ENCODE data around the gene NRG3.

NRG3 gene

DNA sequence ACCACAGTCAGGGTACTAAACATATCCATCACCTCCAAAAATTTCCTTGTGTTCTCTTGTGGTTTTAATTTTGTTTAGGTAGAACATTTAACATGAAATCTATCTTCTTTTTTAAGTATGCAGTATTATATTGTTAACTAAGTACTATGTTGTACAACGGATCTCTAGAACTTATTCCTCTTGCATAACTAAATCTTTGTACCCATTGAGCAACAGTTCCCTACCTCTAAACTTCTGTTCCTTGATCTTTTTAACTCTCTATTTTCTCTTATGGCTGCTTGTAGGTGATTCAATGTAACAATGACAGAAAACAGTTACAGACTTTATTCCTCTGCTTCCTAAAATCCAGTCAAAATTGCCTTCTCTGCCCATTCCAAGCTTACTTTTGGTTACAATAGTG lies 9.9 kb downstream of the NRG3 start:
- DNase-seq (ENCODE audit: low read depth in 3 of 3): no peak

DNA sequence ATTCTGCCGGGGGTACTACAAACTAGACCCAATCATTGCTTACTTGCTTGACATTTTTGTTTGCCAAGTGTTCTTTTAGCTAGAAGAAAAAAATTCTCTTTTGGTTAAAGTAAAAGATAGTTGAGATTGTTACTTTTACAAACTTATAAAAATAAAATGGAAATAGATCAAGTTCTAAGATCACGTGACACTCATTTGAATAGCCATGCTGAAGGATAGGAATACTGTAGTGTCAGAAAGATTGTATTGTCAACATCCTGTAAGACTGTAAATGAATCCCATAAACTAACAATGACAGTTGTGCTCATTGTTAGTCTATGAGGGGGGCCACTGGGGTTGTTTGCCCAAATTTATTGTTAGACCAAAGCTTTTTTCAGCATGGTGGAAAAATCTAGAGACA lies 10.5 kb downstream of the NRG3 start:
- no peak for DNase-seq (ENCODE audit: low read depth in 3 of 3)

DNA sequence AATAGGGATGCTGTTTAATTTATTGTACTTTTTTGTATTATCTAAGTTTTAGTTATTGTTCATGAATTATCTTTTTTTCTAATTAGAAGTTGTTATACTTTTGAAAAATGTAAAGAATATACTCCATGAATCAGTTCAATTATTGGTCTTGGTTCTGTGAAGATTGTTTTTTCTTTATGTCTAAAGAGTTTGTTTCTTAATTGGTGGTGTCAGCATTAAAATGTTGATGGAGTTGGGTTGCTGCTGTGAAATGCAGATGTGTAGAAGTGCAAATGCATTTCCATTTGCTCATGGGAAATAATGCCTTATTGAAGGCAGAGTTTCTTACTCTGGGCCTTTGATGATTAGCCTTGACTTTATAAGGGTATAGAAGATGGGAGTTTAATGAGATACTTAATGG lies 11.9 kb downstream of the NRG3 start:
- no peak for DNase-seq (ENCODE audit: low read depth in 3 of 3)

DNA sequence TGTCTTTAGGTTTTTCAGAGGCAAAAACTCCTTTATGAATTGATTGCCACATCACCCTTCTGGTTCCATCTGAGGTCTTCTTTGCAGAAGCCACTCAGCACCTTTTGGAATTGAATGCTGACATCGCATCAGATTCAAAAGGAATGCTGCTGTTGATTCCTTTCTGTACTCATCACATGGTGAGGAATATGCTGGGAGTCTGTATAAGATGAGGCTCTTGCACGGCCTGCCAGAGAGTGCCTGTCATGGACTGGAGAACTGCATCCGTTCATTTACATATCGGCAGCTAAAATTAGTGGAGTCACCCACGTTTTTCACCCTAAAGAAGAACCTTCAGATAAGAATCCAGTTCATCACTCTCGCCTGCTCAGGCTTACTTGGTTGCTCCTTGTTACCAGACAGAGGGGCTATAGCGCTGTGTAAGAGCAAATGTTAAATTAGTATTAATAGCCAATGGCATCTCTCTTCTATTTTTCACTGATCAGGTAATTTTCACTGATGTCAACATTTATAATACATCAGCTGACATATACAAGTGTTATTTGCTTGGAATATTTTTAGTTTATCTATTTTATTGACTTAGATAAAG lies 14.3 kb downstream of the NRG3 start:
- DNase-seq (ENCODE audit: low read depth in 3 of 3): no peak

DNA sequence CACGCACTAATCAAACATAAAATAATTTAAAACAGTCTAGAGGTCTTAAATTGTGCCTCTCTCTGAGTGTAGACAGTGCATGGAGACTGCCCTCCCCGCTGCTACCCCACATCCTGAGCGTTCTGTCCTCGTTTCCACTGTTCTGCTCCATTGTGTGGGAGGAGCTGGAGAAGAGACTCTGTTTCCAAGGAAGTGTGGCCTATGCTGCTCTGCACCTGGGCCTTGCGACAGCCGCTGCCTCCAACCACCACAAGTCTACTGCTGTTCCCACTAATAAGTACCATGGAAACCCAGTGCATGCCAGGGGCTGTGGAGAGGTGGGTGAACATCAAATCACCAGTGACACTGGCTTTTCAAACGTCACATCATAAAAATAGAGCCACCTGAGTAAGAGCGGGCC lies 19.6 kb downstream of the NRG3 start:
- no peak for DNase-seq (ENCODE audit: low read depth in 3 of 3)

DNA sequence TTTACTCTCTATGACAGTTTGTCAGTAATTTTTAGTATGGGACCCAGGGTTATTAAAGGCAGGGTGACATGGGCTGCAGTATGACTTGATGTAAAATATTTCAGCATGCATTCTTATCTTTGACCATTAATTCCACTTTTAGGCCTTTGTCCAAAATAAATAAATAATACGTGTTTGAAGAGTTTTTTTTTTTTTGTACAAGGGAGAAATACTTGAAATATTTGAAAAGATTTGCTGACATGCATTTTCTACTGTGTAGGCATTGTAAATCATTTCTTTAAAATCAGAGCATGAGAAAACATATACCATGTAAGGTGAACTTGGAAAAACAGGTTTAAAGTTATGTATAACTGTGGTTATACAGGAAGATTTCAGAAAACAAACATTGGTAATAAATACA lies 23.5 kb downstream of the NRG3 start:
- no peak for DNase-seq (ENCODE audit: low read depth in 3 of 3)

DNA sequence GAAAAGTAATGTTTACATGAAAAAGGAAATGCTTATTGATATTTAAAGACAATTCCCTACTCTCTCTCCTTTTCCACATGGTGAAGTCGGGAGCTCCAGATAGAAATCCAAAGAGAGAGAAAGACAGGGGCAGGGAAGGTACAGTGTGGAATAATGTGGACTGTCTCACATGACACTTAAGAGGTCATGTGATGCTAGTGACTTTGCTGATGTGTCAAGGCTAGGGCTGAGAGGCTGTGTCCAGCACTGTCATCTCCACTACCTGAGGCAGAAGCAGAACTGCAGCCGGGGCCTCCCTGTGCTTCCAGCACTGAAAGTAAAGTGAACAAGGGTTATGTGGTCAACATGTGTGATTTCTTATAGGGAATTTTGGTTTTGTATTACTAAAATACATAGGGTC lies 26.0 kb downstream of the NRG3 start:
- no peak for DNase-seq (ENCODE audit: low read depth in 3 of 3)

DNA sequence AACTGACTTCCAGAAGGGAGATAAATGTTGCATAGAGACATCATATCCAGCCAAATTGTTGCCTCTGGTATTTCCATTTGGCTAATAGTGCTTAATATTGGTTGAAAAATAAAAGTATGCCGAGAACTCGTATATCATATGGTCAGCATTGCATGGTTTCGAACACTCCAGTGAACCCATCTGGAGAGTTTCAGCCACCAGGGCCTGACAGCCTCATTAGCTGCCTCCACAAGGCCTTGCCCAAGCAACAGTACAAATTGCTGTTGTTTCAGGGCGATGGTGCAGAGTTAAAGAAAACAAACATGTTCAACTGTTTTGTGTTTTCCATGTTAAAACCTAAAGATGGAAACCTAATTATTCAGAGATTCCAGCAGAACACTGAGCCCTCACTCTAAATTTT lies 28.5 kb downstream of the NRG3 start:
- no peak for DNase-seq (ENCODE audit: low read depth in 3 of 3)

DNA sequence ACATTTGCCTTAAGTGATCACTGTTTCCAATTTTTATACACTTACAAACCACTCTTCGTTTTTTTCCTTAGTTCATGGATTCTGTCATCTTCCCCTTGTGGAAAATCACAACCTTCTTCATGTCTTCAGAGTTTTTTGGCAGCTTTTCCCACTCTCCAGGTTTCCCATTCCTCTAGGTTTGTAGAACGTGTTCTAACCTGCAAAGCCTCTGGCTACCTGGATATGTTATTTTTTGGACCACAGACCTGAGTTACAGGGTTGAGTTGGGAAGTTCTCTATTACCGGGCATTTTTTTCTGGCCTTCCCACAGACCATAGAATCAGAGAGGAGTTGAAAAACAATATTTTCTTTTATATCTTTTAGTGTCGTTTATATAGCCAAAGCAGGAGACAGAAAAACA lies 30.2 kb downstream of the NRG3 start:
- no peak for DNase-seq (ENCODE audit: low read depth in 3 of 3)

DNA sequence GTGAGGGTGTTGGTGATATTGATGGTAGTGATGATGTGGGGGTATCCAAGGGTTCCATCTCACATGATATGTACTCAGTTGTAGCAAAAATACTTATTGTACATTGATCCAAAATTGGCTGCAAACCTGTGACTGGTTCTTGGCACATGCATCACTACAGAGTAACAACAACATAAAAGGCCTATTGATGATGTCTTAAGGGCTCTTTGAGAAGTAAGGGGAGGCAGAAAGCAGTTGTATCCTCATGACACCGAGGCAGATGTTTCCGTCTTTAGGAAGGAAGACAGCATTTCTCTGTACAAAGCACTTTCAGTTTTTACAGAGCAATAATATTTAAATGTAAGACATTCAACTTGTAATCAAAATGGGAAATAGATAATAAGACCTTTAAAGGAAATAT lies 34.5 kb downstream of the NRG3 start:
- DNase-seq (ENCODE audit: low read depth in 3 of 3): no peak

DNA sequence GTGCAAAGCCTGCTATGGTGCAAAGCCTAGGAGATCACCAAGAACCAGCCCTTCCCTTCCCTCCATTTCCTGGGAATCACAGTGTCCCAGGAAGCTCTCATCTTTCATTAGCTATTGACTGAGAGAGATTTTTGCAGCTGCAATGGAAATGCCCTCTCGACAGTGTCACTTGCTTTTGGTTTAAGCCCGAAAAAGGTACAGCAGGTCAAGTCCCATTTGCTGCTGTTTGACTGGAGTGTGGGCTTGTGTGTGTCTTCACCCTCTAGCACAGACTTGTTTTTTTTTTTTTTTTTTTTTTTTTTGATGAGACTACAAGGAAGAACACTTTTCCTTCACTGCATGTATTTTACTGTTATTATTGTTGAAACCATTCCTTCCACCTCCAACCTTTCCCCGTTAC lies 36.3 kb downstream of the NRG3 start:
- no peak for DNase-seq (ENCODE audit: low read depth in 3 of 3)

DNA sequence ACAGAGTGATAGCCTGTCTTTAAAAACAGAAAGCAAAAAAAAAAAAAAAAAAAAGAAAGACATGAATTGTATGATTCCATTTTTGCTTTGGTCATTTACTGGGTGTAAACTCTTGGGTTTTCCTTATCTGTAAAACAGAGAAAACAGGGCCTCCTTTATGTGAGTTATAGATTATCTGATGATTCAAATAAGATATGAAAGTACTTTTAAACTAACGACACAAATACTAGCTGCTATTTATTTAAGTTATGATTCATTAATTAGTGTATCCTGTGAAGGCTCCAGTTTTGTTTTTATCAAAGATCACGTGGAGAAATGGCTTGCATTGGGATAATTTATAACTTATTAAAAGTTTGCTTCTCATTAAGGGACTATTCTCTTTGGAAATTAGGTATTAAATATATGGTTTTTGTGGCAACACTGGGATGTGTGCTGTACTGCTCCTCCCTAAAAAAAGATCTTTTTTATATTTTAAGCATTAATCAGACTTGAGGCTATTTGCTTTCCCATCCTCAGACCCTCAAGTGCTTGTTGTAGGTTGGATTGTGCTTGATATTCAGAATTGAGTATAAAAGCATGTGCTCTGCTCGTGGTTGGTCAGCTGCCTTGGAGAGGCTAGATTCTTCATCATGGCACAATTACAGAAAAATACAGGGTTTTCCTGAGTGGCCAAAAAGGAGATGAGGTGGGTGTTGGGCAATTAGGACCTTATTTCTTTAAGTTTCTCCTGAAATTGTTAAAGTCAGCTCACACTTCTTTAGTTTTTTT lies 39.9 kb downstream of the NRG3 start:
- DNase-seq (ENCODE audit: low read depth in 3 of 3): no peak

DNA sequence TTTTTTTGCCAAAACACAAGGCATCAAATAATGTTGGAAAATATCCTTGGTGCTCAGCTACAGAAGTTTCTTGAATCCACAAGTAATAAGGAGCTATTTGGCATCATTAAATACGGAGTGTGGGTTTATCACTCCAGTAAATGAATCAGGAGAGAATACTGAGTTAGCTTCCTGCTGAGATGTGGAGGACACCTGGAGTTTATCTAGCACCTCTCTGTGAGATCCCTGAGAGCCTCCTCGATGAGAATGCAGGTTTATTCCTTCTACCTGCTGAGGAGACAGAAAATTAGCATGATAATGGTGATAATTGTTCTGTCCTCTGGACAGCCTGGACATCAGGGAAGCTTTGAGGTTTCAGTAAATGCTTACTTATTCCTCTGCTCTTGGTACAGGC lies 40.5 kb downstream of the NRG3 start:
- DNase-seq (ENCODE audit: low read depth in 3 of 3): no peak

DNA sequence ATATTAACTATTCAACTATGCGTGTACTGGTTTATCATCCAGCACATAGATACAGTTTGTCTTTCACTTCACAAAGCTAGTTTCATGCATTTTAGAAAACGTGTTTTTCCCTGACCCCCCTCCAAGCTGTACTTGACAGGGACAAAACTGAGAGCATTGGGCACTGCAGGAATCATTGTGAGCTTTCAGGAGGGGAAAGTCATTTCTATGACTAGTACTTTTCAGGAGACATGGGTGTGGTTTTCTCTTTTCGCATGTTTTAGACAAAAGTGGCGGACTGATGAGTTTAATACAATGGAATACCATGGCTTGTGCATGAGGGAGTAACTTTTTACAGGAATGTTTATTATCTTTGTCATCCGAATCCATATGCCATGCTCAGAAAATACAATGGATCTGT lies 42.7 kb downstream of the NRG3 start:
- no peak for DNase-seq (ENCODE audit: low read depth in 3 of 3)

DNA sequence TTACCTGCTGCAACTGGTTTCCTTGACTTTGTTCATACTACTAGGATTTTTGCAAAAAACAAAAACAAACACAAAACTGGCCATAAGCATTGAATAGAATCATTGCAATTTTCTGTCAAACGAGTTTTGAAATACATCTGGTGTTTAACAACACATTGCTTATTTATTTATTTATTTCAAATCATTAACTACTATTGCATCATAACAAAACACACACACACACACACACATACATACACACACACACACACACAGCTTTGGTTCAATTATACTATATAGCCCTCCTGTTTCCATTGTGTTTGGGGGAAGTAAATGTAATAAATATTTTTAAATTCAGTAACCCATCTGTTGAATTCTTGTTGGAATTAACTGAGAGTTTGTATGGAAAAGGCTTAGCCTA lies 43.8 kb downstream of the NRG3 start:
- DNase-seq (ENCODE audit: low read depth in 3 of 3): no peak

DNA sequence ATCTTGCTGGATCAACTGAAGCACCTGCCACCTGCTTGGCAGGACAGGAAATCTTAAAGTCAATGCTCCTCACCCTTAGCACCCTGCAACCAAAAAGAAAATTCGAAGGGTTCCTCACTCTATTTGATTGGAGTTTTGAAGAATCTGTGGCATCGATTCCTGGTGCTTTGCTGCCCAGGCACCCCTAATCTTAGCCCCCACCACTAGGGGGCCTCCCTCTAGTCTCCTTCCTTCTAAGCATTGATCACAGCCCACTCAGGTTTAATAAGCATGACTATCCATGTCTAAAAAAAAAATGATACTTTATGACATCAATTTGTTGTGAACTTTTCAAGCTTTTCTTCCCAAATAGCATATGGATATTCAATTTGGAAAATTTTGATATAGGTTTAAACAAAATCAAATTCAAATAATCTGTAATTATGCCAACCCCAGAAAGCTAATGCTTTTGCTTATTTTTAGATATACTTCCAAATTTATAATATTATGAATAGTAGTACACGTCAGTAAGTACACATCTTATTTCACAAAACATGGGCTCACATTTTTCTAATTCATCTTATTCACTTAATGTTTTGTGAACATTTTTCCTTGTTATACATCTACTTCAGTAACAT lies 45.3 kb downstream of the NRG3 start:
- no peak for DNase-seq (ENCODE audit: low read depth in 3 of 3)

DNA sequence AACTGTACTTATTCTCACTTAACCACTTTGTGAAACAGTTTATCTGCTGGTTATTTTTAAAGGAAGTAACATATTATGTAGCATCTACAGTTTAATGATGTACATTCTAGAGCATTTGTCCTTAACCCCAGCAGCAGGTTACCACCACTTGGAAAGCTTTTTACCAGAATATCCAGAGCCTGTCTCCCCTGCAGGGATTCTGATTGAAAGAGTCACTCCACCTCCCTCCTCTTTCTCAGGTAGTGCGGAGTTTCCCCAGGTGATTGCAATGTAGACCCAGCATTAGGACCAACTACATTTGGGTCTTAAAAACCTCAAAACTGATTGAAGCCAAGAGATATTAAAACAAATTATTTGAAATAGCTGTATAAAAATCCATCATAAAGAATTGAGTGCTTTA lies 53.1 kb downstream of the NRG3 start:
- no peak for DNase-seq (ENCODE audit: low read depth in 3 of 3)

DNA sequence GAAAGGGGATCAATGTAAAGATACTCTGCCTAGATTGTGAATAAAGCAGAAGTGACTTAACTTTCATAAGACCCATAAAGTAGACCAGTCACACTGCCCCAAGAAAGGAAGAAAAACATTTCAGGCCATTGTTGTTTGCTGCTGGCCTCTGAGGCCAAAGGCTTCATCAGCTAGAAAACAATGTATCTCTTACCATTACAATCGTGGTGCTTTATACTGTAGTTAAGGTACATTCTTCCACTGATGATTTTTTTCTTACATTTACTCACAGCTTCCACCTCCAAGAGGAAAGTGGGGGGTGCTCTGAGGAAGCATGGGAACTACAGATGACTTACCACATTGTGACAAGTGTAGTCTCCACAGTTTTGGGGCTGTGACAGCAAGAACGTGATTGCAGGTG lies 68.6 kb downstream of the NRG3 start:
- no peak for DNase-seq (ENCODE audit: low read depth in 3 of 3)

DNA sequence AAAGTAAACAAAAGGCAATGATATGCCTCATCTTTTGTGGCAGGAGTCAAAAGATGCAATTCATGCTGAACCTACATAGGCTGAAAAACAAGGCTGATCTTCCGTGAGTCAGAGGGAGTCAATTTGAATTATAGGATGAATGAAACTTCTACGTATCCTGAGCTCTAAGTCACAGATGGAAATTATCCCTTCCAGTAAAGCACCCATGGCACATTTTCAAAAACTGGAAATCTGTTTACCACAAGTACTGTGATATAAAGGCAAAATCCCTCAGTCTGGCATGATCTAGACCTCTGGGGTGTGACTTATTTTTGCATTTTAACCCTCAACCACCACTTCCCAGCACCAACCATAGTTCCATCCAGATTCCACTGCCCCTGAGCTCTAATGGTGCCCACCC lies 69.6 kb downstream of the NRG3 start:
- no peak for DNase-seq (ENCODE audit: low read depth in 3 of 3)

DNA sequence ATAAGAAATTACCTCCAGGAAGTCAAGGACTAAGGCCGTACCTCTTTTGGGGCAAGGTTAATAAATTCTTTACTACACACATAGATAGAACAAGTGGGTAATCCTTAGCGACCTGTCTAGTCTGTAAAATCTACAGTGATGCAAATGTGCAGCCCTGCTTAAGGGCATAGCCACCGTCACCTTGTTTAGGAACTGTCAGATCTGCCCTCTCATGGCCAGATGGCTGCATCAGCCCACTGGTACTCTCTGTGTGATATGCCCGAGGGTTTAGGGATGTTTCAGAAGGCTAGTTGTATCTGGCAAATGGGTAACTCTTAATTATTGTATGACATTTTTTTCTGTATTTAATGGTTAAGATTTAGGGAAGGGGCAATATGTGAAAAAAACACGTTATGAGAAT lies 74.3 kb downstream of the NRG3 start:
- DNase-seq (ENCODE audit: low read depth in 3 of 3): no peak

DNA sequence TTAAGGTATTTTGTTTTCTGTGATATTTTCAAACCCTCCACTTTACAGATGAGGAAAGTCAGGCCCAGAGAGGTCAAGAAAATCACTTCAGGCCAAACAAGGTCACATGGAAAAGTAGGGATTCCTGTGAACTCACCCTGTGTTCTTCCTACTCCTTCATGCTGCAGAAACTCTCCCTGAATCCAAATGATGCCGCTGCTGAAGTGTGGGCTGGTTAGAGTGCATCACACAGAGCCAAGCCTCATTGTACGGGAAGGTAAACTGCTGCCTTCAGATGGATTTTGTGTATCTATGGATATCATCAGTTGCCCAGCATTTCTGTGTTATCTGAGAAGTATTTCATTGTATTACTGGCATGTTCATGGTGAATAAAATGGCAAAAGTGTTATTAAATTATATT lies 75.4 kb downstream of the NRG3 start:
- DNase-seq (ENCODE audit: low read depth in 3 of 3): no peak

DNA sequence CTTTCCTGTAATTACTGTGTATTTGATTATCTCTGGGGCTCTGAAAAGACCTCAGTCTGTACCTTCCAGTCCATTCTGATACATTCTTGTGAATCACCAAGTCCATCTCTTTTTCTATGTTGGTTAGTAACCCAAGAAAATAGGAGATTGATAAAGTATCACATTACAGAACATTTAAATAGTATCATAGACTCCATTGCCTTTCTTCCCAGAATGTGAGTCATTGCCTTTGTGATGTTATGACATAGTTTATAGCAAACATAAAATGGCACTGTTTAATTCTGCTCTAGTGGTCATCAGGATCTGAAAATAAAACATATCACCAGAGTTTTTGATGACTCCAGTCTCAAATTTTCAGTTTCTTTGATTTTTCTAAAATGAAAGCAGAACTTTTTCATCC lies 78.4 kb downstream of the NRG3 start:
- DNase-seq (ENCODE audit: low read depth in 3 of 3): no peak

DNA sequence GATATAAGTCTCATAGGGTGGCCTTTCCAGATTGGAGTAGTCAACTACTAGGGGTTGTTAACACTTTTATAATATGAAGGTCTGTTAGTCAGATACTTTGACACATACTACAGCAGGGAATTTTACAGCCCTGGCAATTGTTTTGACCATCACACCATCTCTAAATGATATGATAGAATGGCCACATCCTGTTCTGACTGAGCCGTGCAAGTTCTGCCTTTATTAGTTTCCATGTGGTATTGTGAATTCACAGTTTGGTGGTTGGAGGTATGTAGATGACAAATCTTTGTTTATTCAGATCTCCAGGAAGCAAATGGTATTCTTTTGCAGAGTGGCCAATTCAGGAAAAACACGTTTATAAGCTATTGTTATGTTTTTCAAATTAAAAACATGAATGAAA lies 83.0 kb downstream of the NRG3 start:
- no peak for DNase-seq (ENCODE audit: low read depth in 3 of 3)

DNA sequence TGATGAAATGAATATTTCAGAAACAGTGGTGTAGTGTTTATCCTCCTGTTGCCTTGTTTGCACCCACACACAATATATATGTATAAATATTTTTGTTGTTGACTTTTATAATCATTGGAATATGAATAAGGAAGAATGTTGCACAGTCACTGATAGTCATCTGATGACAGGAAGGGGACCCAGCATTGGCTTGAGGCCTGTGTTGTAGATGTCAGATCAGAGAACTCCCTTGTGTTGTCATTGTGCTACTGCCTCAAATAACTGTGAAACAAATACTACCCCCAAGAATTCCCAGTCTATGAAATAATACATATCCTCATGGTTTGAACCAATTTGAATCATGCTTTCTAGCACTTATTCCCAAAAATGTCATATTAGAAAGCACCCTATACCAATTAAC lies 84.0 kb downstream of the NRG3 start:
- no peak for DNase-seq (ENCODE audit: low read depth in 3 of 3)
